PC-3 (cell line): ENCODE measurements around the gene B4GALT5. TPM values are rescaled to one million over a fixed set of nuclear protein-coding genes. Genes with fewer than 3 reads are reported as not detected.

Experiments used
- ATAC-seq: fragments of 200-7000 bp; cut with Tn5 transposase; 2 replicates; pipeline ENCODE4 v1.9.1; 2020; ENCODE audit warnings: mild to moderate bottlenecking, moderate library complexity
- BruUV-seq: library from RNA; stranded (reverse); fragments of 400-500 nt; replicated peaks from 2 replicates; lab custom pipeline; 2021; lab: Mats Ljungman, UMichigan
- CTCF ChIA-PET: fragments of 300-600 bp; sonication (Branson Sonifier 250); formaldehyde crosslinking; loops from one replicate; lab custom pipeline; 2022; ENCODE audit warnings: antibody characterized with exemption; lab: Charles Lee
- POLR2A ChIA-PET: fragments of 300-600 bp; sonication (Branson Sonifier 250); formaldehyde crosslinking; loops from one replicate; lab custom pipeline; 2022; ENCODE audit warnings: antibody characterized with exemption; ENCODE audit not compliant: unreplicated experiment; lab: Charles Lee
- DNase-seq: peaks from one replicate; pipeline ENCODE4 v3.0.0-alpha.2; 2015
- H2AFZ ChIP-seq: fragments of 300-600 bp; sonication (generic); 2 replicates; pipeline ENCODE4 v1.6.0; 2016; ENCODE audit warnings: antibody characterized with exemption, low read length
- H3F3A ChIP-seq: fragments of 300-600 bp; sonication (generic); one replicate; pipeline ENCODE4 v1.6.0; 2017; ENCODE audit warnings: antibody characterized with exemption, low read length, control low read depth, mild to moderate bottlenecking; ENCODE audit not compliant: unreplicated experiment
- H3K27ac ChIP-seq: fragments of 300-600 bp; sonication (generic); 2 replicates; pipeline ENCODE4 v1.5.1; 2016; ENCODE audit warnings: mild to moderate bottlenecking, low read length
- H3K27me3 ChIP-seq: fragments of 300-600 bp; sonication (generic); 2 replicates; pipeline ENCODE4 v1.6.1; 2016; ENCODE audit warnings: low read length, mixed read lengths
- H3K36me3 ChIP-seq: fragments of 300-600 bp; sonication (generic); 2 replicates; pipeline ENCODE4 v1.6.1; 2016; ENCODE audit warnings: low read depth, mixed run types, low read length, mixed read lengths
- H3K4me1 ChIP-seq: fragments of 300-600 bp; sonication (generic); 2 replicates; pipeline ENCODE4 v1.5.1; 2016; ENCODE audit warnings: low read length; ENCODE audit not compliant: insufficient read depth
- H3K4me2 ChIP-seq: fragments of 300-600 bp; sonication (generic); 2 replicates; pipeline ENCODE4 v1.6.0; 2016; ENCODE audit warnings: low read length
- H3K4me3 ChIP-seq: fragments of 300-600 bp; sonication (generic); 2 replicates; pipeline ENCODE4 v1.5.1; 2016; ENCODE audit warnings: mild to moderate bottlenecking, low read length, mixed read lengths
- H3K79me2 ChIP-seq: fragments of 300-600 bp; sonication (generic); 2 replicates; pipeline ENCODE4 v1.6.1; 2017; ENCODE audit warnings: low read length, mixed read lengths
- H3K9ac ChIP-seq: fragments of 300-600 bp; sonication (generic); 2 replicates; pipeline ENCODE4 v1.6.0; 2016; ENCODE audit warnings: mild to moderate bottlenecking, low read length
- H3K9me2 ChIP-seq: fragments of 300-600 bp; sonication (generic); replicated peaks from 2 replicates; pipeline ENCODE4 v1.6.1; 2016; ENCODE audit warnings: mixed run types, low read length, mixed read lengths
- H3K9me3 ChIP-seq: fragments of 300-600 bp; sonication (generic); 2 replicates; pipeline ENCODE4 v1.6.1; 2016; ENCODE audit warnings: low read length, mixed read lengths
- H4K20me1 ChIP-seq: fragments of 300-600 bp; sonication (generic); 2 replicates; pipeline ENCODE4 v1.6.1; 2016; ENCODE audit warnings: low read length, mixed read lengths
- CTCF ChIP-seq: fragments of 300-600 bp; sonication (generic); conservative IDR thresholded peaks from 2 replicates; pipeline ENCODE4 v1.5.1; 2017; ENCODE audit warnings: antibody characterized with exemption, low read depth, mild to moderate bottlenecking, low read length
- EZH2 ChIP-seq: fragments of 300-600 bp; sonication (generic); IDR thresholded peaks from one replicate; pipeline ENCODE4 v1.6.1; 2017; ENCODE audit warnings: antibody characterized with exemption, mild to moderate bottlenecking, low read length; ENCODE audit not compliant: unreplicated experiment
- EZH2phosphoT487 ChIP-seq: fragments of 300-600 bp; sonication (generic); IDR thresholded peaks from 2 replicates; pipeline ENCODE4 v1.6.1; 2018; ENCODE audit warnings: mild to moderate bottlenecking, antibody characterized with exemption, low read length, borderline replicate concordance
- intact Hi-C: fragments of 100-400 bp; cut with micrococcal nuclease; formaldehyde crosslinking; loops from 2 replicates; pipeline ENCODE4 v1.9.0; 2023
- total RNA-seq: library from RNA; depleted of rRNA; stranded (reverse); fragments of >200 nt; gene quantifications from 2 replicates; pipeline ENCODE4 v1.2.3, GENCODE V29; 2014; rRNA removed

The B4GALT5 gene
- total RNA-seq, 1 experiment from 2014 or later = 18.1 TPM

GRCh38 chr20:49583343-49583668, 130.4 kb downstream of the B4GALT5 start:
- no peak; the same call in 1 of the 2 replicates for ATAC-seq
- Histone ChIP-seq H3K4me1 (peaks cover 32% of the 10 kb centered on the region), H3K9me3 (0 out of 2 replicates have a peak, but pooled peaks cover 5% of the 10 kb centered on the region), H3K4me3 (no peak overlapping the region), H3K36me3 (no peaks in the 10 kb centered on the region), H3K9me2 (no peaks in the 10 kb centered on the region), H3K27me3 (no peaks in the 10 kb centered on the region), H3K27ac (no peak overlapping the region), H3K79me2 (no peaks in the 10 kb centered on the region), H3F3A (no peaks in the 10 kb centered on the region), H2AFZ (no peak overlapping the region), H3K4me2 (no peak overlapping the region), H4K20me1 (no peaks in the 10 kb centered on the region), H3K9ac (no peak overlapping the region)
- no TSS peak for BruUV-seq
- ChIA-PET POLR2A (no interaction called here), CTCF (interaction anchor here (0.6 kb wide), 1 partner anchor 51 kb away, joined by 4 read pairs; no protein-coding TSS in a partner anchor)
- intact Hi-C loops = no loop called here
- TF ChIP-seq CTCF (no peak), EZH2 (no peak), EZH2phosphoT487 (no peak)
- no peak for DNase-seq

Other genes starting within 250 kb of the B4GALT5 start
- gene KCNB1, start 231.2 kb downstream of the B4GALT5 start, total RNA-seq = 0.04 and 0.35 TPM in 2 replicates
- 0.18 TPM in 1 of 2 replicates, not detected in the other for gene PTGIS, start 145.7 kb downstream of the B4GALT5 start, total RNA-seq
- 11.7 and 13.1 TPM in 2 replicates for gene SLC9A8, start 99.0 kb upstream of the B4GALT5 start, total RNA-seq
- gene SPATA2, start 201.7 kb upstream of the B4GALT5 start, total RNA-seq = 7.4 and 8.1 TPM in 2 replicates
- gene RNF114, start 222.5 kb upstream of the B4GALT5 start, total RNA-seq = 106 and 133 TPM in 2 replicates